BE2C (cell line): ENCODE data around the gene MRPL38.

Experiments
- DNase-seq: peaks from one replicate; pipeline ENCODE4 v3.0.0-alpha.2; 2020
- H3K27me3 ChIP-seq: fragments of 250-450 bp; sonication (Bioruptor Pico); 2 replicates; pipeline ENCODE4 v1.5.1; 2020; ENCODE audit warnings: mild to moderate bottlenecking
- H3K36me3 ChIP-seq: fragments of 250-450 bp; sonication (Bioruptor Pico); 2 replicates; pipeline ENCODE4 v1.5.1; 2020; ENCODE audit warnings: mild to moderate bottlenecking
- H3K4me1 ChIP-seq: fragments of 250-450 bp; sonication (Bioruptor Pico); 2 replicates; pipeline ENCODE4 v1.5.1; 2020
- H3K4me3 ChIP-seq: 2 replicates; pipeline ENCODE4 v1.5.1; 2011; ENCODE audit warnings: low read depth, low read length
- H3K9me3 ChIP-seq: fragments of 250-450 bp; sonication (Bioruptor Pico); 2 replicates; pipeline ENCODE4 v1.5.1; 2020
- TF ChIP-seq, protein P1 (sequence below): IDR thresholded peaks from 2 replicates; pipeline ENCODE4 v1.5.1; 2012; ENCODE audit warnings: mild to moderate bottlenecking, low read depth, low read length

Gene MRPL38

DNA sequence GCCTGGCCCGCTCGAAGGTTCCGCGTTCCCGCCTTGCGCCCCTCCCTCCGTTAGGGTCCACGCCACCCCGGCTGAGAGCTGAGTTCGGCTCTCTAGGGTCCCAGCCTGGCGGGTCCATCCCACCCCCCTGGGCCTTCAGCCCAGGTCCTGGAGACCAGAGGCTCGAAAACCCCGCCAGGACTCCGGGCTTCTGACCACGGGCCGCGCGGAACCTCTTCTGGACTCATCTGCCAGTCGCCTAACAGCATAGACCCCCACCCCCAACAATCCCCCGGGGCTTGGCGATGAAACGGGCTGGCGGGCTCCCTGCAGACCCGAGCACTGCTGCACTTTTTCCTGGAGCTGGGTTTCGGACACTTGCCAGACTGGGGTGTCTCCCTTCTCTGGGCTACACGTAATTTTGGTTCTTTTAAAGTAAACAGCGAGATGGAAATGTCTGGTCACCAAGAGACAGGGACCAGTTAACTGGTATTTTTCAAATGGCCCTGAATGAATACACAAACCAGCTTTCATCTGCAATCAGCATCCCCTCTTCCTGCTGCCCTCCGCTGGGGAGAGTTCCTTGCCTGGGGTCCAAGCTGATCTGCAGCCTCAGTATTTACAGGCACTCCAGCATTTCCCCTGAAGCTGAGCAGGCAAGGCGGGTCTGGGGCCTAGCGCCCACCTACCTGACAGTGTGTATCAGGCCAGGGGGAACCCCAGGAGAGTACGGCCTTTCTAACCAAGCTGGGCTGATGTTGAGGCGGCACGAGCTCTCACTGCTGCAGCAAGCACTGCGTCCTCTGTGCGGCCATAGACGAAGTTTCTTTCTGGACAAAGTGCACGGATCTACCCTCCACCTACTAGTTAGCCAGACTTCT, 7.3 kb downstream of the MRPL38 start:
- peaks cover 46% of the 10 kb centered on the region for H3K36me3 ChIP-seq
- peak overlapping the region; percentile 70 for H3K4me3 ChIP-seq
- H3K4me1 ChIP-seq: peaks cover 9% of the 10 kb centered on the region; the same call in 1 of the 2 replicates
- H3K9me3 ChIP-seq: no peaks in the 10 kb centered on the region
- H3K27me3 ChIP-seq: no peaks in the 10 kb centered on the region
- DNase-seq: no peak
- TF ChIP-seq, protein P1, sequence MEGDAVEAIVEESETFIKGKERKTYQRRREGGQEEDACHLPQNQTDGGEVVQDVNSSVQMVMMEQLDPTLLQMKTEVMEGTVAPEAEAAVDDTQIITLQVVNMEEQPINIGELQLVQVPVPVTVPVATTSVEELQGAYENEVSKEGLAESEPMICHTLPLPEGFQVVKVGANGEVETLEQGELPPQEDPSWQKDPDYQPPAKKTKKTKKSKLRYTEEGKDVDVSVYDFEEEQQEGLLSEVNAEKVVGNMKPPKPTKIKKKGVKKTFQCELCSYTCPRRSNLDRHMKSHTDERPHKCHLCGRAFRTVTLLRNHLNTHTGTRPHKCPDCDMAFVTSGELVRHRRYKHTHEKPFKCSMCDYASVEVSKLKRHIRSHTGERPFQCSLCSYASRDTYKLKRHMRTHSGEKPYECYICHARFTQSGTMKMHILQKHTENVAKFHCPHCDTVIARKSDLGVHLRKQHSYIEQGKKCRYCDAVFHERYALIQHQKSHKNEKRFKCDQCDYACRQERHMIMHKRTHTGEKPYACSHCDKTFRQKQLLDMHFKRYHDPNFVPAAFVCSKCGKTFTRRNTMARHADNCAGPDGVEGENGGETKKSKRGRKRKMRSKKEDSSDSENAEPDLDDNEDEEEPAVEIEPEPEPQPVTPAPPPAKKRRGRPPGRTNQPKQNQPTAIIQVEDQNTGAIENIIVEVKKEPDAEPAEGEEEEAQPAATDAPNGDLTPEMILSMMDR: no peak

DNA sequence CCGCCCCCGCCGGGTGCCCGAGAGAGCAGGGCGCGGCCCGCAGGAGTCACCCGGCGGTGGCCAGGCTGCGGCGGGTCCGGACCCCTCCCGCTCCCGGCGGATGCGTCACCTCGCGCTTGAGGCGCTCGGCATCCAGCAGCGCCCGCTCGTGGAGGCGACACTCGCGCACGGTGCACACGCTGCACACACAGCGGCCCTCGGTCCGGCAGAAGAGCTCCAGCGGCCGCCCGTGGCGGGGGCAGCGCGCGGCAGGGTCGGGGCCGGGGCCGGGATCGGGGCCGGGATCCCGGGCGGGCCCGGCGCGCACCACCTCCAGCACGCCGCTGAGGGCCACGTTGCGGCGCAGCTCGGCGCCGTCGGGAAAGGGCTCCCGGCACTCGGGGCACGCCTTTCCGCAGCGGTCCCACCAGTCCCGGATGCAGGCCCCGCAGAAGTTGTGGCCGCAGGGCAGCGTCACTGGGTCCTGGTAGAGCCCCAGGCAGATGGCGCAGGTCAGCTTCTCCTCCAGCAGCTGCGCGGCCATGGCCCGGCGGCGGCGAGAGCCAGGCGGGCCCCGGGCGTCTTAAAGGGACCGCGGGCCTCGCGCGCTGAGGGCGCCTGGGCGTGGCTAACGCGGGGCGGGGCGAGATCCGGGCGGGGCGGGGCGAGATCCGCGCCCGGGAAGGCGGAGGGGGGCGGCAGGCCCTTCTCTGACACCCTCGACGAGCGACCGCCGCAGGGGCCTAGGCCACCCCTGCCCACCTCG, 8.1 kb downstream of the MRPL38 start, which contains the start of gene TRIM65:
Gene TRIM65, minus strand, starts transcription at position 537 of the 745 bp plus-strand sequence. Its CDS starts 14 bp downstream, at position 523.
- H3K36me3 ChIP-seq: peaks cover 49% of the 10 kb centered on the region
- H3K4me1 ChIP-seq: peaks cover 9% of the 10 kb centered on the region; the same call in 1 of the 2 replicates
- H3K9me3 ChIP-seq: no peaks in the 10 kb centered on the region
- peak; percentile 88 for DNase-seq
- H3K4me3 ChIP-seq: peak within 1 kb of the TSS; percentile 70
- H3K27me3 ChIP-seq: no peaks in the 10 kb centered on the region
- TF ChIP-seq, protein P1: peak; percentile 11; the same call in 1 of the 2 replicates

DNA sequence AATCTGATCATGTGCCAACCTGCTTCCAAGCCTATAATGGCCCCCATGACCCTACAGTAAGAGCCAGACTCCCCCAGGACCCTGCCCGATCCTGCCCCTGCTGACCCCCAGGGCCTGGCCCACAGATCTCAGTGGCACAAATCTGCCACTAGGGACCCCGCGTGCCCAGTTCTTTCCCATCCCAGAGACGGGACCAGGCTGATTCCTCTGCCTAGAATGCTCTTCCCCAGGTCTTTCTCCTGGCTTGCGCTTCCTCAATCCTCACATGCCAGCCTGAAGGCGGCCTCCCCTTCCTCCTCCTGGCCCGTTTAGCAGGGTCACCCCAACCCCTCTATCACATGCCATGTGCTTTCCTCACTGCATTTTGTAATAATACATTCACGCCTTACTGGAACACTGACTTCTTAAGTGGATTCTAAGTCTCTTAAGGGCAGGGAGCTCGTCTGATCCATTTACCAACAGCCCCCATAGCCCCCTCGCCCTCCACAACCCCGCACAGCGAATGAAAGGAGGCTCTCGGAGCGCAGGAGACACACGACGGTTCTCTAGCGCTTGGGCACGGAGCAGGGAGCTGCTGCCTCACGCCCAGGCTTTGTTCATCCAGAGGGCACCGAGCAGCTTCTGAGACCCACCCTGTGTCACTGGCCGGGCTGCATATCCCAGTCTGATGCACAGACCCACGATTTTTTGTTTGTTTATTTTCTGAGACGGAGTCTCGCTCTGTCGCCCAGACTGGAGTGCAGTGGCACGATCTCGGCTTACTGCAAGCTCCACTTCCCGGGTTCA, 9.1 kb downstream of the MRPL38 start:
- DNase-seq: peak; percentile 55
- Histone ChIP-seq H3K4me3 (peak overlapping the region; percentile 70), H3K4me1 (peaks cover 9% of the 10 kb centered on the region; the same call in 1 of the 2 replicates), H3K9me3 (no peaks in the 10 kb centered on the region), H3K36me3 (peaks cover 48% of the 10 kb centered on the region), H3K27me3 (no peaks in the 10 kb centered on the region)
- TF ChIP-seq, protein P1: peak; percentile 45

DNA sequence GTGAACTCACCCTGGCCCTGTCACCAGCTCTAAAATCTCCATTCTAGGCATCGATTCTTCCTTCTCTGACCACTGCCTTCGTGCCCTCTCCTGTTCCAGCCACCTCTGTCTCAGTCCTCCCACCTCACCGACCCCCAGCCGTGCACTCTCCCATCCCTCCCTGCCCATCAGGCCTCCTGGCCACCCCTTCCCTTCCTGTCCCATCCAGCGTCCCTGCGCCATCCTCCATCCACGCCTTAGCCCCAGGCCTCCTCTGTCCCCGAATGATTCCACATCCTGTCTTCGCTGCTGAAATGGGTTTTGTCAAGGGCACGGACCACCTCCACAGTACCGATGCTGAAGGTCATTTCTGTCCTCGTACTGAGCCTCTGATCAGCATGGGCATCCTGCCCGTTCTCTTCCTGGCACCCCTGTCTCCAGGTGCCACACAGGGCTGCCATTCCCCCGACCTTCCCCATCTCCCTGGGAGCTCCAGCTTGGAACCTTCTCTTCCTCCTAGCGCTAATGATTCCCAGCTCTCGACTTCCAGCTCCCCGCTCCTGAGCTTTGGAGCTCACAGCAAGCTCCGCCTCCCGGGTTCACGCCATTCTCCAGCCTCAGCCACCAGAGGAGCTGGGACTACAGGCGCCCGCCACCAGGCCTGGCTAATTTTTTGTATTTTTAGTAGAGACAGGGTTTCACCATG, 10.5 kb downstream of the MRPL38 start:
- TF ChIP-seq, protein P1: no peak
- peaks cover 38% of the 10 kb centered on the region for H3K36me3 ChIP-seq

GRCh38 chr17:75893305-75894048, 11.2 kb downstream of the MRPL38 start:
- no peak overlapping the region for H3K4me3 ChIP-seq
- H3K27me3 ChIP-seq: no peaks in the 10 kb centered on the region
- H3K36me3 ChIP-seq: peaks cover 31% of the 10 kb centered on the region
- H3K4me1 ChIP-seq: peaks cover 9% of the 10 kb centered on the region; the same call in 1 of the 2 replicates
- TF ChIP-seq, protein P1: no peak
- no peaks in the 10 kb centered on the region for H3K9me3 ChIP-seq
- DNase-seq: no peak

More for the DNA sequence above, 10.5 kb downstream of the MRPL38 start:
- Histone ChIP-seq H3K9me3 (no peaks in the 10 kb centered on the region), H3K27me3 (no peaks in the 10 kb centered on the region), H3K4me1 (peaks cover 9% of the 10 kb centered on the region; the same call in 1 of the 2 replicates), H3K4me3 (no peak overlapping the region)
- no peak for DNase-seq
